ENCODE results near the gene TNS3. TPM values are rescaled to one million over a fixed set of nuclear protein-coding genes. Genes with fewer than 3 reads are reported as not detected.

TNS3 gene
- total and polyA plus RNA-seq, 2 experiments from 2014 or later = 2.7 to 5.7 TPM

DNA sequence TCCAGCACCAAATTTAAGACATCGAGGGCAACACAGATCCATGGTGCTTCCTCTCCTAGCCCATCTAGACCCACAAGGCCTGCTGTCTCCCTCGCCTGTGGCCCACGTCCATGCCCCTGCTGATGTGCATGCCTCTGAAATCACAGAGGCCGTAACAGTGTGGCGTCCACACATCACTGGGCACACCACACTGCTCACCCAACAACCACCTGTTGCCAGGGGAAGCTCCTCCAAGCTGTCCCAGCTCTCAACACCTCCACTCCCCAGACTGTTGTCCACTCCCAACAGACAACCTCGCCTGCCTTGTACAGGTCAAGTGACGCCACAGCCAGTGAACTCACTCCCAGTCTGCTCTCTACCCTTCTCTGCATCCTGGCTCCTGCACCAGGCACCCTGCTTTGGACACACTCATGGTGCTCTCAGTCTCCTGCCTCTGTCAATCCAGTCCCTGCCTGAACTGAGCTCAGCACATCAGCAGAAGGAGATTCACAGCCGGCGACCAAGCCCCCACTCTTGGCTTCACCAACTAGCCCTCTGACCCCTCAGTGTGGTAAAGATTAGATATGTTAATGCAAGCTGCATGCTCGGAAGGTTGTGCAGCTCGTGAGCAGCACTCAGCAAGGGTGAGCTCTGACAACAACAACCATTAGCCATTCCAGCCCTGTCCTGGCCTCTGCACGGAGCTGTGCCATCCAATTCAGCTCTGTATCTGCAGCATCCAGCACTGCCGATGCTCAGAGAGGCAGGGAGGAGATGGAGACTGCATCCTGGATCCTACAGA, 197.0 kb downstream of the TNS3 start:
- H3K27me3 ChIP-seq = no peaks in the 10 kb centered on the region
- TF ChIP-seq, protein P1, sequence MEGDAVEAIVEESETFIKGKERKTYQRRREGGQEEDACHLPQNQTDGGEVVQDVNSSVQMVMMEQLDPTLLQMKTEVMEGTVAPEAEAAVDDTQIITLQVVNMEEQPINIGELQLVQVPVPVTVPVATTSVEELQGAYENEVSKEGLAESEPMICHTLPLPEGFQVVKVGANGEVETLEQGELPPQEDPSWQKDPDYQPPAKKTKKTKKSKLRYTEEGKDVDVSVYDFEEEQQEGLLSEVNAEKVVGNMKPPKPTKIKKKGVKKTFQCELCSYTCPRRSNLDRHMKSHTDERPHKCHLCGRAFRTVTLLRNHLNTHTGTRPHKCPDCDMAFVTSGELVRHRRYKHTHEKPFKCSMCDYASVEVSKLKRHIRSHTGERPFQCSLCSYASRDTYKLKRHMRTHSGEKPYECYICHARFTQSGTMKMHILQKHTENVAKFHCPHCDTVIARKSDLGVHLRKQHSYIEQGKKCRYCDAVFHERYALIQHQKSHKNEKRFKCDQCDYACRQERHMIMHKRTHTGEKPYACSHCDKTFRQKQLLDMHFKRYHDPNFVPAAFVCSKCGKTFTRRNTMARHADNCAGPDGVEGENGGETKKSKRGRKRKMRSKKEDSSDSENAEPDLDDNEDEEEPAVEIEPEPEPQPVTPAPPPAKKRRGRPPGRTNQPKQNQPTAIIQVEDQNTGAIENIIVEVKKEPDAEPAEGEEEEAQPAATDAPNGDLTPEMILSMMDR (IDR thresholded peaks at IDR 0.05; ENCODE audit: low read depth, low read length) = no peak
- peaks cover 15% of the 10 kb centered on the region for H3K4me1 ChIP-seq (ENCODE audit: low read depth)
- no peaks in the 10 kb centered on the region for H3K36me3 ChIP-seq
- H3K9me3 ChIP-seq (ENCODE audit: low read depth) = no peaks in the 10 kb centered on the region
- H3K27ac ChIP-seq = no peak overlapping the region
- no peak overlapping the region for H3K4me3 ChIP-seq
- no peak for DNase-seq (ENCODE audit: low read depth in 1 of 2, low spot score in 1 of 2)

DNA sequence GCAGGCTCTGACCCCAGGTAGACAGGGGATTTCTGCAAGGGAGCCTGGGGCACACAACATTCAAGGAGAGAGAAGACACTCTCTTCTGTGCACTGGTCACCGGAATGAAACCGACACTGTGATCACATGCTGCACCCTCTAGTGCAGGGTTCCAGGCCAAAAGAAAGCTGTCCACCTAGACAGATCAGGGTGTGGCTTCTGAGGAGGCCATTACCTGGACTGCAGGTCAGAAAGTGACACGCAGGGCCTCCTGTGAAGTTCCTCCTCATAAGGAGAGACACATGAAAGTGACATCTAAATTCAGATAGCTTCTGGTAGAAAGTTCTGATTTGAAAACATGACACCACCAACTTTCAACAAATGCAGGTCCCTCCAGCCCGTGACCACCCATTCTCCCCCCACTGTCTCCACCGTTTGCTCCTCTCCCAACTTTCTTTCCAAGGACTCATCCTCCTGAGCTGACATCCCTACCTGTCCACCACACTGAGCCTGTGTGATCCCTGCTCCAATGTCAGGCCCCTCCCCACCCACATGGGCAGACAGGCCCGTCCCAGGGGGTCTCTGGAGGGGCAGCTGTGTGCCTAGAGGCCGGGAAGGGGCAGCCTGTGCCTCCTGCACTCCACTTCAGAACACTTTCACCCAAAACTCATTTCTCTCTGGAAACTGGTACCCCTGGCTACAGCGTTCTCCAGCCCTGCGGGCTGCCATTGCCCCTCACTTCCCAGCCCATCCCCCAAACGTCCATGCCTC, 198.0 kb downstream of the TNS3 start:
- TF ChIP-seq, protein P1 (IDR thresholded peaks at IDR 0.05; ENCODE audit: low read depth, low read length) = no peak
- no peak overlapping the region for H3K4me3 ChIP-seq
- no peaks in the 10 kb centered on the region for H3K27me3 ChIP-seq
- H3K9me3 ChIP-seq (ENCODE audit: low read depth) = no peaks in the 10 kb centered on the region
- no peaks in the 10 kb centered on the region for H3K36me3 ChIP-seq
- no peak overlapping the region for H3K27ac ChIP-seq
- peaks cover 19% of the 10 kb centered on the region for H3K4me1 ChIP-seq (ENCODE audit: low read depth)
- DNase-seq (ENCODE audit: low read depth in 1 of 2, low spot score in 1 of 2) = no peak

DNA sequence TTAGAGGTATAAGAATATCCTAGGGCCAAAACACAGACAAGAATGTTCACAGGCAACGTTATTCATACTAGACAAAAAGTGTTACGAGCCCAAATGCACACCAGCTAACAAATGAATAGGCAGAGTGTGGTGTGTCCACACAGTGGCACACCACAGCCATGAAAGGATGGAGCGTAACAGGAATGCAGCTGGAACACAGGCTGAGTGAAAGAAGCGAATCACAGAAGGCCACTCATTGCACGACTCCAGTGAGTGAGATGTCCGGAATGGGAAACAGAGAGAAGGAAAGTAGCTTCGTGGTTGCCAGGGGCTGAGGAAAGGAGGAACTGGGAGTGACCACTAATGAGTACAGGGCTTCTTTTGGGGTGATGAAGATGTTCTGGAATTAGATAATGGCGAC, 198.8 kb downstream of the TNS3 start:
- TF ChIP-seq, protein P1 (IDR thresholded peaks at IDR 0.05; ENCODE audit: low read depth, low read length) = no peak
- H3K9me3 ChIP-seq (ENCODE audit: low read depth) = no peaks in the 10 kb centered on the region
- H3K4me3 ChIP-seq = no peak overlapping the region
- H3K27me3 ChIP-seq = no peaks in the 10 kb centered on the region
- no peaks in the 10 kb centered on the region for H3K36me3 ChIP-seq
- no peak overlapping the region for H3K27ac ChIP-seq
- H3K4me1 ChIP-seq (ENCODE audit: low read depth) = peaks cover 19% of the 10 kb centered on the region
- DNase-seq (ENCODE audit: low read depth in 1 of 2, low spot score in 1 of 2) = no peak

DNA sequence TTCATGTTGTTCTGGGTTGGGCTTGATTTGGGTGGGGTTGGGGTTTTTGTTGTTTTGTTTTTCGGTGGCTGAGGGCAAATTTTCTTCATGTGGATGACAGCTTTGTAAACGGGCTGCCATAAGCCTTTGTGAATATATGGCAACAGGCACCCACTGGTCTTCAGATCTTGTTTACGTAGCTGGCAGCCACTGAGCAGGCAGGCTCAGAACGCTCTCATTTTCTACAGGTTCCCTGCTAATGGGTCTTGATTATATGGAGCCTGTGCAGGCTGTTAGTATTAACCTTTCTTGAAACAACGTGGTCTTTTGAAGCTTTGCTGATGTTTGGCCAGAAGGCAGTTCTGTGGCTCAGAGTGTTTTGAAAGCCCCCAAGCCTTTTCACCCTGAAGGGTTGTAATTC, 199.7 kb downstream of the TNS3 start:
- peaks cover 19% of the 10 kb centered on the region for H3K4me1 ChIP-seq (ENCODE audit: low read depth)
- no peaks in the 10 kb centered on the region for H3K27me3 ChIP-seq
- TF ChIP-seq, protein P1 (IDR thresholded peaks at IDR 0.05; ENCODE audit: low read depth, low read length) = no peak
- no peaks in the 10 kb centered on the region for H3K9me3 ChIP-seq (ENCODE audit: low read depth)
- no peaks in the 10 kb centered on the region for H3K36me3 ChIP-seq
- H3K4me3 ChIP-seq = no peak overlapping the region
- DNase-seq (ENCODE audit: low read depth in 1 of 2, low spot score in 1 of 2) = no peak
- H3K27ac ChIP-seq = no peak overlapping the region

DNA sequence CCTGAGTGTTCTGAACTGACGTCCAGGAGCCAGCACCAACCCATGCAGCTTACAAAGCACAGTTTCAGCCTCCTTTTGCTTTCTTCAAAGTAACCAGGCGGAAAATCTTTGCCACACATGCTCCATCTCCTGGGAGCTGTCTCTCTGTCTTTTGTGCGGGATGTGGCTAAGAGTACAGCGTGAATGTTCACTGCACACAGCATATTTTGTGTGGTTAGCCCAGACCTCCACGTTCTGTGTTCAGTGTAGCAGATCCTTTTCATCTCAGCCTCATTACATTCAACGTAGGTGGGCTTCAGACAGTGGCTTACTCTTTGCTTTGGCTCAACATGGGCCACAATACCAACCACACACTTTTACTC, 200.8 kb downstream of the TNS3 start:
- H3K36me3 ChIP-seq = no peaks in the 10 kb centered on the region
- H3K4me1 ChIP-seq (ENCODE audit: low read depth) = peaks cover 19% of the 10 kb centered on the region
- no peaks in the 10 kb centered on the region for H3K9me3 ChIP-seq (ENCODE audit: low read depth)
- no peak for DNase-seq (ENCODE audit: low read depth in 1 of 2, low spot score in 1 of 2)
- TF ChIP-seq, protein P1 (IDR thresholded peaks at IDR 0.05; ENCODE audit: low read depth, low read length) = no peak
- H3K27me3 ChIP-seq = no peaks in the 10 kb centered on the region
- H3K27ac ChIP-seq = no peak overlapping the region
- no peak overlapping the region for H3K4me3 ChIP-seq

All from cardiac muscle cell (in vitro differentiated cells and primary cell).